SK-N-SH (cell line): Measurements from ENCODE around the gene RPL15. TPM values are rescaled to one million over a fixed set of nuclear protein-coding genes. Genes with fewer than 3 reads are reported as not detected.

Experiments
- CTCF ChIA-PET: fragments of 300-600, 350-600 bp; formaldehyde crosslinking; extraction: SDS; loops from one replicate; lab custom pipeline; 2021; lab: Yijun Ruan, JAX
- POLR2A ChIA-PET: fragments of 350-600 bp; sonication (Branson Sonifier 250); formaldehyde crosslinking; extraction: SDS; loops from one replicate; lab custom pipeline; 2020; ENCODE audit warnings: antibody characterized with exemption, inconsistent platforms; lab: Yijun Ruan, JAX
- DNase-seq: peaks from one replicate; pipeline ENCODE4 v3.0.0; 2012
- H2AFZ ChIP-seq: fragments of 200-600 bp; sonication (generic); 2 replicates; pipeline ENCODE4 v1.8.1; 2016; ENCODE audit warnings: antibody characterized with exemption, mild to moderate bottlenecking, low read depth
- H3F3A ChIP-seq: fragments of 200-600 bp; sonication (generic); replicated peaks from 2 replicates; pipeline ENCODE3; 2016; ENCODE audit warnings: antibody characterized with exemption, mild to moderate bottlenecking; ENCODE audit not compliant: insufficient read depth
- H3K27ac ChIP-seq, 2 experiments: fragments of 200-500 bp in 1 of 2; fragments of 200-600 bp in 1 of 2; sonication (Bioruptor generic) in 1 of 2; sonication (generic), shearing (Covaris generic) in 1 of 2; 2 replicates each; pipeline versions ENCODE4 v1.5.1 to v1.6.1; 2014 to 2016; ENCODE audit warnings: low read depth in 2 of 2, inconsistent platforms in 1 of 2, low read length in 1 of 2, mild to moderate bottlenecking in 1 of 2, mixed read lengths in 1 of 2
- H3K27me3 ChIP-seq: fragments of 200-600 bp; sonication (generic), shearing (Covaris generic); 2 replicates; pipeline ENCODE4 v1.6.1; 2016; ENCODE audit warnings: mixed run types; ENCODE audit not compliant: insufficient read depth
- H3K36me3 ChIP-seq, 2 experiments: fragments of 200-500 bp in 1 of 2; fragments of 200-600 bp in 1 of 2; sonication (Bioruptor generic) in 1 of 2; sonication (generic) in 1 of 2; replicated peaks in 1 of 2; 2 replicates each; pipeline versions ENCODE3 to v1.5.1; 2014 to 2016; ENCODE audit warnings: low read length in 1 of 2, mild to moderate bottlenecking in 1 of 2; ENCODE audit not compliant: insufficient read depth in 2 of 2, control insufficient read depth in 1 of 2
- H3K4me1 ChIP-seq, 2 experiments: fragments of 200-500 bp in 1 of 2; fragments of 200-600 bp in 1 of 2; sonication (Bioruptor generic) in 1 of 2; sonication (generic), shearing (Covaris generic) in 1 of 2; 2 replicates each; pipeline versions ENCODE4 v1.5.1 to v1.6.1; 2014 to 2016; ENCODE audit warnings: low read depth in 1 of 2, low read length in 1 of 2, mixed run types in 1 of 2; ENCODE audit not compliant: insufficient read depth in 2 of 2, control insufficient read depth in 1 of 2
- H3K4me2 ChIP-seq: fragments of 200-600 bp; sonication (generic), shearing (Covaris generic); 2 replicates; pipeline ENCODE4 v1.6.1; 2017; ENCODE audit warnings: mixed run types
- H3K4me3 ChIP-seq, 2 experiments: fragments of 200-500 bp in 1 of 2; fragments of 200-600 bp in 1 of 2; sonication (Bioruptor generic) in 1 of 2; sonication (generic), shearing (Covaris generic) in 1 of 2; 2 replicates each; pipeline versions ENCODE4 v1.5.1 to v1.8.1; 2014 to 2016; ENCODE audit warnings: low read depth in 2 of 2, inconsistent platforms in 1 of 2, low read length in 1 of 2, mild to moderate bottlenecking in 1 of 2, mixed read lengths in 1 of 2, moderate library complexity in 1 of 2
- H3K79me2 ChIP-seq: fragments of 200-600 bp; sonication (generic); 2 replicates; pipeline ENCODE4 v1.8.1; 2017; ENCODE audit warnings: mild to moderate bottlenecking; ENCODE audit not compliant: insufficient read depth
- H3K9ac ChIP-seq: fragments of 200-600 bp; sonication (generic); 2 replicates; pipeline ENCODE4 v1.6.1; 2017; ENCODE audit warnings: mixed run types
- H3K9me2 ChIP-seq: fragments of 200-600 bp; sonication (generic); 2 replicates; pipeline ENCODE4 v1.6.1; 2017; ENCODE audit warnings: mixed run types
- H3K9me3 ChIP-seq: fragments of 200-600 bp; sonication (generic); 2 replicates; pipeline ENCODE4 v1.6.1; 2017; ENCODE audit warnings: mixed run types, mild to moderate bottlenecking, moderate library complexity
- H4K20me1 ChIP-seq: fragments of 200-600 bp; sonication (generic); 2 replicates; pipeline ENCODE4 v1.6.1; 2017; ENCODE audit warnings: mild to moderate bottlenecking, mixed run types; ENCODE audit not compliant: insufficient read depth
- CTCF ChIP-seq: fragments of 200-600 bp; sonication (generic); IDR thresholded peaks from 2 replicates; pipeline ENCODE4 v1.6.1; 2017; ENCODE audit warnings: antibody characterized with exemption, mild to moderate bottlenecking, moderate library complexity
- FOXJ3 ChIP-seq: sonication (generic); formaldehyde crosslinking; IDR thresholded peaks from 2 replicates; pipeline ENCODE4 v1.5.1; 2020; ENCODE audit warnings: mild to moderate bottlenecking, missing genetic modification reagents
- FOXM1 ChIP-seq: IDR thresholded peaks from 2 replicates; pipeline ENCODE4 v1.4.0; 2012; ENCODE audit warnings: low read depth, mild to moderate bottlenecking
- JUND ChIP-seq: IDR thresholded peaks from 2 replicates; pipeline ENCODE4 v1.4.0; 2012
- MXI1 ChIP-seq: IDR thresholded peaks from 2 replicates; pipeline ENCODE4 v1.6.1; 2012; ENCODE audit warnings: mild to moderate bottlenecking, low read depth, low read length, improper control_type of control experiment
- POLR2AphosphoS5 ChIP-seq: IDR thresholded peaks from 2 replicates; pipeline ENCODE4 v1.6.1; 2012; ENCODE audit warnings: low read depth, low read length
- RCOR1 ChIP-seq: fragments of 150-350 bp; IDR thresholded peaks from 2 replicates; pipeline ENCODE4 v1.6.1; 2017; ENCODE audit warnings: antibody characterized with exemption, low read length
- RFX5 ChIP-seq: IDR thresholded peaks from 2 replicates; pipeline ENCODE4 v1.6.1; 2012; ENCODE audit warnings: mild to moderate bottlenecking, improper control_type of control experiment, low read length
- RXRA ChIP-seq: IDR thresholded peaks from 2 replicates; pipeline ENCODE4 v1.4.0; 2012; ENCODE audit warnings: low read depth, mild to moderate bottlenecking, borderline replicate concordance
- SIN3A ChIP-seq: IDR thresholded peaks from 2 replicates; pipeline ENCODE4 v1.6.1; 2012; ENCODE audit warnings: low read depth, mild to moderate bottlenecking, low read length, moderate library complexity, borderline replicate concordance
- TAF1 ChIP-seq: IDR thresholded peaks from 2 replicates; pipeline ENCODE4 v1.6.1; 2012; ENCODE audit warnings: low read depth, mild to moderate bottlenecking, low read length, moderate library complexity, borderline replicate concordance
- USF1 ChIP-seq: IDR thresholded peaks from 2 replicates; pipeline ENCODE4 v1.4.0; 2012; ENCODE audit warnings: low read depth, borderline replicate concordance
- ZBTB33 ChIP-seq: IDR thresholded peaks from 2 replicates; pipeline ENCODE4 v1.4.0; 2012; ENCODE audit warnings: low read depth, borderline replicate concordance
- WGBS: methylation state at CpG from one replicate; pipeline ENCODE4 v1.1.6; 2017; ENCODE audit warnings: low lambda C conversion rate; 5-methylcytosine and 5-hydroxymethylcytosine counted together
- polyA plus RNA-seq, 3 experiments: library from polyadenylated mRNA; depleted of rRNA; stranded (reverse); fragments of >200 nt; gene quantifications; 2 replicates each; pipeline ENCODE4 v1.2.3, GENCODE V29; 2012
- TF ChIP-seq, protein P1 (sequence below): IDR thresholded peaks from 2 replicates; pipeline ENCODE4; 2012
- TF ChIP-seq, protein P2 (sequence below): IDR thresholded peaks from 2 replicates; pipeline ENCODE4 v1.6.1; 2012; ENCODE audit warnings: mild to moderate bottlenecking, low read depth, low read length, moderate library complexity

The RPL15 gene
- polyA plus RNA-seq, 1 of the 3 experiments (the other 2 are of a cell fraction) = 5,582 TPM

- TF ChIP-seq TAF1 = no peak
Measured at GRCh38 chr3:23920151-23920655, 3.3 kb downstream of the RPL15 start (continued).

DNA sequence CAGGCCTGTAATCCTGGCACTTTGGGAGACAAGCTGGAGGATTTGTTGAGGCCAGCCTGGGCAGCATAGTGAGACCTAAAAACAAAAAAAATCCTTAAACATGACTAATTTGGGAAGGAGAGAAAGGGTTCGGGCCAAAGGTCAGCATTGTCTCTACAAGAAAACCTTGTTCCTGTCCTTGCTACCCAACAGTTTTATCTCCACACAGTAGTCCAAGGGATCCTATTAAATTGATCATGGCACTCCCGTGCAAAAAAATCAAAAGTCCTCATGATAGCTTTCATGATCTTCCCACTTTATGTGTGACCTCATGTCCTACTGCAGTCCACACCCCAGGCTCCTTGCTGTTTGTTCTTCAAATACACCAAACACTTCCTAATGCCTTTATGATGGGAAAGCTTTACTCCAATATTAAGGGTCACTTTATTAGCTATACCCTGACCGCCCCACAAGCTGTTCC, 4.2 kb downstream of the RPL15 start:
- Histone ChIP-seq H3K9me3 (no peaks in the 10 kb centered on the region), H3K4me3 (no peak overlapping the region), H3K4me1 (peaks cover 0 to 8% of the 10 kb centered on the region in 2 experiments; a peak in 3 of 4 replicates), H3K27me3 (no peaks in the 10 kb centered on the region)
- DNase-seq = no peak
- POLR2A ChIA-PET = no interaction called here
- TF ChIP-seq MXI1 = no peak
- TF ChIP-seq USF1 = no peak
- TF ChIP-seq ZBTB33 = no peak
- TF ChIP-seq, protein P1, sequence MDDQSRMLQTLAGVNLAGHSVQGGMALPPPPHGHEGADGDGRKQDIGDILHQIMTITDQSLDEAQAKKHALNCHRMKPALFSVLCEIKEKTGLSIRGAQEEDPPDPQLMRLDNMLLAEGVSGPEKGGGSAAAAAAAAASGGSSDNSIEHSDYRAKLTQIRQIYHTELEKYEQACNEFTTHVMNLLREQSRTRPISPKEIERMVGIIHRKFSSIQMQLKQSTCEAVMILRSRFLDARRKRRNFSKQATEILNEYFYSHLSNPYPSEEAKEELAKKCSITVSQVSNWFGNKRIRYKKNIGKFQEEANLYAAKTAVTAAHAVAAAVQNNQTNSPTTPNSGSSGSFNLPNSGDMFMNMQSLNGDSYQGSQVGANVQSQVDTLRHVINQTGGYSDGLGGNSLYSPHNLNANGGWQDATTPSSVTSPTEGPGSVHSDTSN = no peak
- no peak for TF ChIP-seq RFX5
- no peak for TF ChIP-seq RXRA
- TF ChIP-seq POLR2AphosphoS5 = peak; percentile 71; the same call in 1 of the 2 replicates
- TF ChIP-seq JUND = no peak; the same call in 1 of the 2 replicates
- TF ChIP-seq TAF1 = no peak
- no peak for TF ChIP-seq RCOR1
- no peak for TF ChIP-seq CTCF
- peak; percentile 41; the same call in 1 of the 2 replicates for TF ChIP-seq SIN3A
- no peak for TF ChIP-seq FOXJ3 (CRISPR knock-in tag)
- TF ChIP-seq FOXM1 = no peak
- TF ChIP-seq, protein P2, sequence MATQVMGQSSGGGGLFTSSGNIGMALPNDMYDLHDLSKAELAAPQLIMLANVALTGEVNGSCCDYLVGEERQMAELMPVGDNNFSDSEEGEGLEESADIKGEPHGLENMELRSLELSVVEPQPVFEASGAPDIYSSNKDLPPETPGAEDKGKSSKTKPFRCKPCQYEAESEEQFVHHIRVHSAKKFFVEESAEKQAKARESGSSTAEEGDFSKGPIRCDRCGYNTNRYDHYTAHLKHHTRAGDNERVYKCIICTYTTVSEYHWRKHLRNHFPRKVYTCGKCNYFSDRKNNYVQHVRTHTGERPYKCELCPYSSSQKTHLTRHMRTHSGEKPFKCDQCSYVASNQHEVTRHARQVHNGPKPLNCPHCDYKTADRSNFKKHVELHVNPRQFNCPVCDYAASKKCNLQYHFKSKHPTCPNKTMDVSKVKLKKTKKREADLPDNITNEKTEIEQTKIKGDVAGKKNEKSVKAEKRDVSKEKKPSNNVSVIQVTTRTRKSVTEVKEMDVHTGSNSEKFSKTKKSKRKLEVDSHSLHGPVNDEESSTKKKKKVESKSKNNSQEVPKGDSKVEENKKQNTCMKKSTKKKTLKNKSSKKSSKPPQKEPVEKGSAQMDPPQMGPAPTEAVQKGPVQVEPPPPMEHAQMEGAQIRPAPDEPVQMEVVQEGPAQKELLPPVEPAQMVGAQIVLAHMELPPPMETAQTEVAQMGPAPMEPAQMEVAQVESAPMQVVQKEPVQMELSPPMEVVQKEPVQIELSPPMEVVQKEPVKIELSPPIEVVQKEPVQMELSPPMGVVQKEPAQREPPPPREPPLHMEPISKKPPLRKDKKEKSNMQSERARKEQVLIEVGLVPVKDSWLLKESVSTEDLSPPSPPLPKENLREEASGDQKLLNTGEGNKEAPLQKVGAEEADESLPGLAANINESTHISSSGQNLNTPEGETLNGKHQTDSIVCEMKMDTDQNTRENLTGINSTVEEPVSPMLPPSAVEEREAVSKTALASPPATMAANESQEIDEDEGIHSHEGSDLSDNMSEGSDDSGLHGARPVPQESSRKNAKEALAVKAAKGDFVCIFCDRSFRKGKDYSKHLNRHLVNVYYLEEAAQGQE = no peak
- TF ChIP-seq, all 33 proteins: peak for 2
- CTCF ChIA-PET = no interaction called here
- H3F3A ChIP-seq = peaks cover 66% of the 10 kb centered on the region
- peak overlapping the region in 1 of 2 experiments; percentile 4; a peak in 2 of 4 replicates for H3K27ac ChIP-seq
- no peak overlapping the region; the same call in 1 of the 2 replicates for H3K4me2 ChIP-seq
- WGBS = 93% methylated on average over 3 of the region's 3 CpGs
- H2AFZ ChIP-seq = no peak overlapping the region
- H4K20me1 ChIP-seq = peaks cover 37% of the 10 kb centered on the region
- peaks cover 41% of the 10 kb centered on the region for H3K79me2 ChIP-seq
- H3K9ac ChIP-seq = no peak overlapping the region
- no peaks in the 10 kb centered on the region for H3K9me2 ChIP-seq
- H3K36me3 ChIP-seq = peaks cover 31 to 38% of the 10 kb centered on the region in 2 experiments
